B cell (primary cell): ENCODE measurements around the gene NEGR1. TPM values are rescaled to one million over a fixed set of nuclear protein-coding genes. Genes with fewer than 3 reads are reported as not detected.

Experiments
- ATAC-seq: fragments of 200-7000 bp; cut with Tn5 transposase; one replicate; pipeline ENCODE4 v1.10.0; 2021; ENCODE audit warnings: low read depth, mild to moderate bottlenecking, moderate number of reproducible peaks, moderate library complexity
- CTCF ChIA-PET: fragments of 350-600 bp; sonication (Branson Sonifier 250); formaldehyde crosslinking; loops from one replicate; lab custom pipeline; 2021; ENCODE audit warnings: antibody characterized with exemption, inconsistent platforms; lab: Charles Lee
- POLR2A ChIA-PET: fragments of 350-600 bp; sonication (Branson Sonifier 250); formaldehyde crosslinking; loops from one replicate; lab custom pipeline; 2021; ENCODE audit warnings: antibody characterized with exemption; lab: Charles Lee
- DNase-seq: peaks from one replicate; pipeline ENCODE4 v3.0.0; 2013
- H2AFZ ChIP-seq: 2 replicates; pipeline ENCODE4 v1.6.1; 2012; ENCODE audit warnings: mild to moderate bottlenecking, low read depth, low read length; ENCODE audit not compliant: insufficient read depth, poor library complexity, severe bottlenecking
- H3K27ac ChIP-seq, 2 donors: 1 replicate in 1 of 2; 2 replicates in 1 of 2; pipeline ENCODE4 v1.5.1; 2012 to 2013; ENCODE audit warnings: low read length in 2 of 2, mild to moderate bottlenecking in 2 of 2, moderate library complexity in 1 of 2
- H3K27me3 ChIP-seq, 4 experiments: fragments of 200-600 bp in 1 of 4; sonication (generic) in 1 of 4; replicated peaks in 1 of 4; 1 replicate in 2 of 4; 2 replicates in 2 of 4; pipeline versions ENCODE4 v1.6.1 to v1.7.0; 2013 to 2016; ENCODE audit warnings: low read length in 3 of 4, mild to moderate bottlenecking in 2 of 4, mixed read lengths in 1 of 4, moderate library complexity in 1 of 4; ENCODE audit not compliant: insufficient read depth in 4 of 4, control insufficient read depth in 3 of 4; ENCODE audit errors: control extremely low read depth in 1 of 4
- H3K36me3 ChIP-seq, 2 experiments: replicated peaks in 1 of 2; 1 replicate in 1 of 2; 2 replicates in 1 of 2; pipeline versions ENCODE4 v1.6.1 to v1.7.1; 2013; ENCODE audit warnings: low read length in 1 of 2; ENCODE audit not compliant: insufficient read depth in 2 of 2, control insufficient read depth in 1 of 2; ENCODE audit errors: control extremely low read depth in 1 of 2, extremely low read depth in 1 of 2
- H3K4me1 ChIP-seq, 2 donors: fragments of 200-600 bp in 1 of 2; sonication (generic) in 1 of 2; 1 replicate in 1 of 2; 2 replicates in 1 of 2; pipeline versions ENCODE4 v1.5.1 to v1.6.1; 2013 to 2017; ENCODE audit warnings: low read length in 2 of 2; ENCODE audit not compliant: control insufficient read depth in 2 of 2, insufficient read depth in 2 of 2
- H3K4me2 ChIP-seq: replicated peaks from 2 replicates; pipeline ENCODE3; 2012; ENCODE audit warnings: mild to moderate bottlenecking, low read depth, low read length; ENCODE audit not compliant: poor library complexity, severe bottlenecking
- H3K4me3 ChIP-seq, 5 experiments: fragments of 200-600 bp in 1 of 5; sonication (generic) in 1 of 5; 1 replicate in 3 of 5; 2 replicates in 2 of 5; pipeline versions ENCODE4 v1.5.1 to v1.7.0; 2011 to 2016; ENCODE audit warnings: low read length in 4 of 5, mild to moderate bottlenecking in 4 of 5, low read depth in 2 of 5, control low read depth in 1 of 5, moderate library complexity in 1 of 5; ENCODE audit not compliant: insufficient read depth in 1 of 5; ENCODE audit errors: control extremely low read depth in 1 of 5, extremely low read depth in 1 of 5
- H3K79me2 ChIP-seq: fragments of 200-600 bp; sonication (generic); one replicate; pipeline ENCODE4 v1.6.0; 2016; ENCODE audit warnings: low read length; ENCODE audit not compliant: control insufficient read depth, insufficient read depth
- H3K9ac ChIP-seq: fragments of 200-600 bp; sonication (generic); 2 replicates; pipeline ENCODE4 v1.6.1; 2017; ENCODE audit warnings: mild to moderate bottlenecking, low read length, moderate library complexity
- H3K9me3 ChIP-seq, 3 donors: one replicate each; pipeline versions ENCODE4 v1.6.1 to v1.7.1; 2013; ENCODE audit warnings: low read length in 2 of 3; ENCODE audit not compliant: control insufficient read depth in 2 of 3, insufficient read depth in 1 of 3; ENCODE audit errors: control extremely low read depth in 1 of 3
- H4K20me1 ChIP-seq: 2 replicates; pipeline ENCODE4 v1.6.0; 2012; ENCODE audit warnings: mild to moderate bottlenecking, low read length; ENCODE audit not compliant: insufficient read depth, control insufficient read depth, poor library complexity, severe bottlenecking
- H3K27ac Mint-ChIP-seq: one replicate; pipeline ENCODE4 v1.8.0; 2021; ENCODE audit warnings: mixed read lengths
- H3K27me3 Mint-ChIP-seq: one replicate; pipeline ENCODE4 v1.8.0; 2021; ENCODE audit warnings: mixed read lengths
- H3K4me1 Mint-ChIP-seq: one replicate; pipeline ENCODE4 v1.8.0; 2021; ENCODE audit warnings: mixed read lengths
- H3K4me3 Mint-ChIP-seq: one replicate; pipeline ENCODE4 v1.8.0; 2021; ENCODE audit warnings: mixed read lengths
- H3K9me3 Mint-ChIP-seq: one replicate; pipeline ENCODE4 v1.8.0; 2022; ENCODE audit warnings: mixed read lengths; ENCODE audit not compliant: insufficient read depth
- EZH2 ChIP-seq: IDR thresholded peaks from 2 replicates; pipeline ENCODE4 v1.6.1; 2012; ENCODE audit warnings: borderline replicate concordance, low read depth, mild to moderate bottlenecking, moderate library complexity, low read length; ENCODE audit not compliant: insufficient read depth, poor library complexity, severe bottlenecking
- WGBS: methylation state at CpG from one replicate; pipeline ENCODE4 v1.1.5; 2013; ENCODE audit warnings: missing lambda C conversion rate; ENCODE audit not compliant: insufficient coverage; 5-methylcytosine and 5-hydroxymethylcytosine counted together
- intact Hi-C: fragments of 100-400 bp; cut with micrococcal nuclease; formaldehyde crosslinking; loops from one replicate; pipeline ENCODE4 v1.10.0; 2022
- polyA plus RNA-seq: library from polyadenylated mRNA; depleted of rRNA; stranded (reverse); fragments of >200 nt; gene quantifications from 2 replicates; pipeline ENCODE4 v1.2.3, GENCODE V29; 2012
- total RNA-seq, 2 donors: library from RNA; stranded (reverse); fragments of 120-200 nt in 1 of 2; gene quantifications; 1 replicate in 1 of 2; 2 replicates in 1 of 2; pipeline versions ENCODE4 v1.2.3 to v1.2.4, GENCODE V29; 2013 to 2022
- TF ChIP-seq, protein P1 (sequence below): fragments of 200-600 bp; IDR thresholded peaks from one replicate; pipeline ENCODE4 v1.8.0; 2022; ENCODE audit warnings: antibody characterized with exemption, mild to moderate bottlenecking

Gene NEGR1
- total and polyA plus RNA-seq, 2 donors (not counting 1 experiment from before 2014, with no cell fraction given) = 0.01 TPM; not detected in 1

DNA sequence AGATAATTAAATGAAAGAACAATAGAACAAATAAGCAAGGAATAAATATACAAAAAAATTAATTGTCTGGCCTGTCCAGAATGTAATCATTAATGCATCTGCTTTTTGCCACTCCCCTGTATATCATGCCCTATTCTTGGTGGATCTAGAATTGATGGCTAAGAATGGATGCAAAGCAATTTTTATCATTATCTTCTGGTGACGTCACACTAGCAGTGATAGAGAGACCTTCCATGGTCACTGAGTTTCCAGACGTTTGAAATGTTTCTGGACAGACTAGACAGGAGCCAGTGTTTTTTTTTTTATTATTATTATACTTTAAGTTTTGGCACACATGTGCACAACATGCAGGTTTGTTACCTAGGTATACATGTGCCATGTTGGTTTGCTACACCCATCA lies 563.0 kb downstream of the NEGR1 start:
- Mint-ChIP-seq H3K4me1 (no peaks in the 10 kb centered on the region), H3K27me3 (no peaks in the 10 kb centered on the region), H3K4me3 (no peak overlapping the region), H3K9me3 (peaks cover 4% of the 10 kb centered on the region), H3K27ac (no peak overlapping the region)
- ATAC-seq (no peak), DNase-seq (no peak)
- Histone ChIP-seq H3K9me3 (peaks cover 0 to 8% (median 0%) of the 10 kb centered on the region in 3 donors), H3K9ac (no peak overlapping the region), H3K79me2 (no peaks in the 10 kb centered on the region), H2AFZ (no peak overlapping the region), H3K27ac (no peak overlapping the region), H3K27me3 (no peaks in the 10 kb centered on the region), H3K36me3 (no peaks in the 10 kb centered on the region), H4K20me1 (no peaks in the 10 kb centered on the region), H3K4me3 (no peak overlapping the region), H3K4me1 (no peaks in the 10 kb centered on the region), H3K4me2 (no peak overlapping the region)
- no CpG with 5 or more reads among the region's 2 CpGs for WGBS
- CTCF ChIA-PET = no interaction called here
- POLR2A ChIA-PET = no interaction called here
- TF ChIP-seq, protein P1, sequence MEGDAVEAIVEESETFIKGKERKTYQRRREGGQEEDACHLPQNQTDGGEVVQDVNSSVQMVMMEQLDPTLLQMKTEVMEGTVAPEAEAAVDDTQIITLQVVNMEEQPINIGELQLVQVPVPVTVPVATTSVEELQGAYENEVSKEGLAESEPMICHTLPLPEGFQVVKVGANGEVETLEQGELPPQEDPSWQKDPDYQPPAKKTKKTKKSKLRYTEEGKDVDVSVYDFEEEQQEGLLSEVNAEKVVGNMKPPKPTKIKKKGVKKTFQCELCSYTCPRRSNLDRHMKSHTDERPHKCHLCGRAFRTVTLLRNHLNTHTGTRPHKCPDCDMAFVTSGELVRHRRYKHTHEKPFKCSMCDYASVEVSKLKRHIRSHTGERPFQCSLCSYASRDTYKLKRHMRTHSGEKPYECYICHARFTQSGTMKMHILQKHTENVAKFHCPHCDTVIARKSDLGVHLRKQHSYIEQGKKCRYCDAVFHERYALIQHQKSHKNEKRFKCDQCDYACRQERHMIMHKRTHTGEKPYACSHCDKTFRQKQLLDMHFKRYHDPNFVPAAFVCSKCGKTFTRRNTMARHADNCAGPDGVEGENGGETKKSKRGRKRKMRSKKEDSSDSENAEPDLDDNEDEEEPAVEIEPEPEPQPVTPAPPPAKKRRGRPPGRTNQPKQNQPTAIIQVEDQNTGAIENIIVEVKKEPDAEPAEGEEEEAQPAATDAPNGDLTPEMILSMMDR = no peak
- no peak for TF ChIP-seq EZH2
- intact Hi-C loops = no loop called here

DNA sequence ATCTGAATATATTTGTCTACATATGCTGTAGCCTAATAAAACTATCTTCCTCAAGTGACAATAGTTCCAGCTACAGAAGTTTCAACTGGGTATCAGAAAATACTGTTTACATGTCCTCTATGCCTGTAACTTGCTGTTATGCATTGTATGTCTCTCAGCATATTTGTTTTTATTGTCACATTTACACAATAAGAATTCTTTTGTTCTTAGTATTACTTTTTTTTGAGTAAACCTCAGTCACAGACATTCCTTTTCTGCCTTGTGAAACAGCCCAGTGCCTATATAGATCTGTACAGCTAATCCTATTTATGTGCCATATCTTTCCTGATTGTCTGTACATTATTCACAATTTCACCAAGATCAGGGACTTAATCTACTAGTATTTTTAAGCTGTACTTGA lies 565.2 kb downstream of the NEGR1 start:
- TF ChIP-seq, protein P1 = no peak
- no peak for TF ChIP-seq EZH2
- intact Hi-C loops = no loop called here
- Histone ChIP-seq H3K4me3 (no peak overlapping the region), H3K9ac (no peak overlapping the region), H3K36me3 (no peaks in the 10 kb centered on the region), H4K20me1 (no peaks in the 10 kb centered on the region), H3K27me3 (no peaks in the 10 kb centered on the region), H3K79me2 (no peaks in the 10 kb centered on the region), H2AFZ (no peak overlapping the region), H3K4me2 (no peak overlapping the region), H3K4me1 (no peaks in the 10 kb centered on the region), H3K9me3 (peaks cover 0 to 8% (median 0%) of the 10 kb centered on the region in 3 donors), H3K27ac (no peak overlapping the region)
- DNase-seq (no peak), ATAC-seq (no peak)
- ChIA-PET CTCF (no interaction called here), POLR2A (no interaction called here)
- Mint-ChIP-seq H3K9me3 (peaks cover 4% of the 10 kb centered on the region), H3K27me3 (no peaks in the 10 kb centered on the region), H3K27ac (no peak overlapping the region), H3K4me1 (no peaks in the 10 kb centered on the region), H3K4me3 (no peak overlapping the region)
